ENCODE results near the gene NAA10.

Gene NAA10

GRCh38 chrX:153951683-153952372 is 17.0 kb upstream of the NAA10 start:
- in situ Hi-C loops (cut with MboI; ENCODE audit: low pct_unique_long_range_greater_than_20kb, low sequenced_read_pairs): no loop called here
- no peak for DNase-seq

DNA sequence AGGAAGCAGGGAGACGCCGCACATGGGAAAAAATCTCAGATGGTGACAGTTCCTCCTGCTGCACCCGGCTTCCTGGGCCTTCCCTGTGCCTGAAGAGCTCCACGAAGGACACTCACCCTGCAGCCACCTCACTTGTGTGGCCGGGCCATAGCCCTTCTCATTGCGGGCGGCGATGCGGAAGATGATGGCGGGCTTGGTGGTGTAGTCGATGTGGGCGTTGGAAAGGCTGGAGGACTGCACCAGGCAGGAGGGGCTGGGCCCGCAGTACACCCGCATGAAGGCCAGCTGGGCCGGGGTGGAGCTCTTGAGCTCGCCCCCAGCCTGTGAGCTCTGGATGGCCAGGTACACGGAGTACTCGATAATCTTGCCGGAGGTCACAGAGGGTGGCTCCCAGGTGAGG is 15.3 kb upstream of the NAA10 start:
- no peak for DNase-seq
- in situ Hi-C loops (cut with MboI; ENCODE audit: low pct_unique_long_range_greater_than_20kb, low sequenced_read_pairs): no loop called here

- DNase-seq: no peak
- in situ Hi-C loops (cut with MboI; ENCODE audit: low pct_unique_long_range_greater_than_20kb, low sequenced_read_pairs): no loop called here
These were observed 14.3 kb upstream of the NAA10 start for GRCh38 chrX:153948847-153949805.

DNA sequence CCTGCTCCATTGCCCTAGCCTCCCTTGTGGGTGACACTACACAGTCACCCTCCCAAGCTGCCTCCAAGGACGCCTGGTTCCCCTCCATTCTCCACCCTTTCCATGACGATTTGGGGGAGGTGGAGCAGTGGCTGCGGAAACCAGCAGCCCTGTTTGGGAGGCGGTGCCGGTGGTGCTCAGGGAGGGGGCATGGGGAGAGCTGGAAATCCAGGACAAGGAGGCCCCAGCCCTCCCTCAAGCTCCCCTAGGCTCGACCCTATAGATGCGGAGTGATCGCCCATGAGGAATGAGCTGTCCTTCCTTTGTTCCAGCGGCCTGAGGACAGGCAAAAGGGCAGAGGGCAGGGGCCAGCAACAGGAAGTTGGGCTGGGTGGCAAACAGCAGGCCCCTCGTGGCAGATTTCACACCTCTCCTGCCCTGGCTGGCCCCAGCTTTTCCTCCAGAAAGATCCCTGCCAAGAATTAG is 13.2 kb upstream of the NAA10 start:
- no peak for DNase-seq
- in situ Hi-C loops (cut with MboI; ENCODE audit: low pct_unique_long_range_greater_than_20kb, low sequenced_read_pairs): no loop called here

- in situ Hi-C loops (cut with MboI; ENCODE audit: low pct_unique_long_range_greater_than_20kb, low sequenced_read_pairs): no loop called here
- peak; percentile 87 for DNase-seq
These were observed 12.4 kb upstream of the NAA10 start for GRCh38 chrX:153947009-153947769.

DNA sequence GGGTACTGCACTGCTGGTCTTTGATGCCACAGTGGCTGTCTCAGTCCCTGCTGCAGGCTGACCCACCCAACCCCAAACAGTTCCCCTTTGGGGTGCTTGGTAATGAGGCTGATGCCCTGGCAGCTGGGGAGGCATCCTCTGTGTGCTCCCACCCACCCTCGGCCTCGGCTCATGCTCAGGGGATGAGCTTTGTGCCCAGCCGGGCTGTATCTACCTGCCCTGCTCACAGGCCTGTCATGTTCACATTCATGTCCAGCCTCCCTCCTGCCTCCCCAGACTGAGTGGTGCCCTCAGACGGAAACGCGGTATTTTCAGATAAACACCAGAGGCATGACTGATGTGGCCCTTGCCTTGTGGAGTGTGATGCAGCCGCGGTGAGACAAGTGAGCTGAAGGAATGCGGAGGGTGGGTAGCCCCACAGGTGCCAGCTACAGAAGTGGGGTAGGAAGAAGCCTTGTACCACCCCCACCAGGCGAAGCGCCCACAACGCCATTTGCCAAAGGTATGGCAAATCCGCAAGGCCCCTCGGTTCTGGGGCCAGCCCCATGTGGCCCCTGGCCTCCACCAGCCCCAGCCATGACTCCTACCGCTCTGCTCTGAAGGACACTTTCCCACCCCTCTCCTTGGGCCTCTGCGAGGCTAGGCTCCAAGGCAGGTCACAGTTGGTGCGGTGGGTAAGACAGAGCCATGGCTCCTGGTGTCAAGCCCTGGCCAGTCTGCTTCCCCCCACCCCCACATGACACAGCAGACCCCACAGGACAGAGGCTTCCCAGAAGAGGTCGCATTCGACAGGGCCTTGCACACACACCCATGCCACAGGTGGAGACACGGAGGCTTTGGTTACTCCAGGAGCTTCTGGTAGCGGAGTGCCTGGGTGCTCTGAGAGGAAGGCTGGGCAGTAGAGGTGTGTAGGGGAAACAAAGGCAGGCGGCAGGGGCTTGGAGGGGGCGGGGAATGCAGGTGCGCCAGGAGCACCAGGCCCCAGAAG is 11.4 kb upstream of the NAA10 start:
- in situ Hi-C loops (cut with MboI; ENCODE audit: low pct_unique_long_range_greater_than_20kb, low sequenced_read_pairs): no loop called here
- DNase-seq: no peak

GRCh38 chrX:153944800-153945150 is 9.9 kb upstream of the NAA10 start:
- DNase-seq: no peak
- in situ Hi-C loops (cut with MboI; ENCODE audit: low pct_unique_long_range_greater_than_20kb, low sequenced_read_pairs): no loop called here

DNA sequence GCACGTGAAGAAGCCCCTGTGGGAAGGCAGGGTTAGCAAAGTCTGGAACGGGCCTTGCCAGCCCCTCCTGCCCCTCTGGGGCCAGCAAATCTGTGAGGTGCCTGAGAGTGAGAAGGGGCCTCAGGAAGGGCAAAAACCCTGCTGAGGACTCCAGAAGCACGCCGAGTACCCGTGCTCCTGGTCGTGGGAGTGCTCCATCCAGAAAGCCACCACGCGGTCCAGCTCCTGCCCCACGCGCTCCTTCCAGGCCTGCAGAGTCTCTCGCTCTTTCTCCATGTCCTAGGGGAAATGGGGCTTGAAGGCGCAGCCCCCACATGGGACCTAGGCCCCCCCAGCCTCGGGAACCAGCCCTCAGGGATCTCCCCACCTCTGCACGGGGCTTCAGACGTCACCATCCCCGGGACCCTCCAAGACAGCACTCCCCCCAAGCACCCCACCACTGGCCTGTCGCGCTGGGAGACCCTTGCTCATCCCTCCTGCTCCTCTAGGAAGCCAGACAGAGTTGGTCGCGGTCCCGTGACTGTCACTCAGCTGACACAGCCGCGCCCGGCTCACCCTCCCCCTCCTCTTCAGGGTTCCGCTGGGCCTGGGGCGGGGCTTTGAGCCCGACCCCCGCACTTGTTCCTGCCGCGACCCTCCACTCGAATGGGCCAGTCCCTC is 9.4 kb upstream of the NAA10 start, which contains the start of gene RENBP:
Gene RENBP (minus strand): TSS at position 504 of the 660 bp plus-strand sequence. CDS start 33 bp downstream, at position 471.
- in situ Hi-C loops (cut with MboI; ENCODE audit: low pct_unique_long_range_greater_than_20kb, low sequenced_read_pairs): no loop called here
- peak; percentile 66 for DNase-seq

DNA sequence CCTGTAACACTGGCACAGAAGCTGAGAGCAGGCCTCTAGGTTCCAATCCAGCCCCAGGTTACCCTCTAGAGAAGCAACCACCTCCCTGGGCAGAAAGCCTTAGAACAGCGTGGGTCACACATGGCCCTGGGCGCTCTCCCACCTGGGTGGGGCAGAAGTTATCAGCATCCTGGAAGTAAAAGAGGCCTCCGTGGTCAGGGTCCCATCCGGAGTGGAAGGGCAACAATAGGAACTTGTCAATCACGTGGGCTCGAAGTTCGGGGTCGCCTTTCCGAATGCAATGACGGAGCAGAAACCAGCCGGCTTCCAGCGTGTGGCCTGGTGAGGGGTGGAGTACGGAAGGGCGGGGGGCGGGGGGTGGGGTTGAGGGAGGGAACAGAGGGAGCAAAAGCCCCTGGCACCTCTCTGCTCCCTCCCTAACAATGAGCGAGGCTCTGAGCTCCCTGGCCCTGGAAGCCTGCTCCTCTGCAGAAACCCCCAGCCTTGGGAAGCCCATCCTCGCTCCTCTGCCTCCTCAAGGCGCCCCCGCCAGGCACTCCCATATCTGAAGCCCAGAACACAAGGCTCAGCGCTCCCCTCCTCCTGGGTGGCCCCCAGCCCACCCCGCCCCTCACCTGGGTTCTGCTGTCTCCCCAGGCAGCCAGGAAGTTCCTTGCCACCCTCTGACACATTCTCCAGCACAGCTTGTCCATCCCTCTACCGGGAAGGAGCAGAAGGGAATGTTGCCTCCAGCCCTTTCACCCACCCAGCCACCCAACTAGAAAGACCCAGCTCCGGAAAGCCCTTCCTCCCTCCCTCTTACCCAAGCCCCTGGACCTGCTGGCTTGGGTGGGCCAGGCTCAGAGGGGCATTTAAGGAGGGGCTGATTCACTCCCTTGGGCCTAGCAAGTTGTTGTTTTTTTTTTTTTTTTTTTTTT is 6.8 kb upstream of the NAA10 start:
- peak; percentile 68 for DNase-seq
- in situ Hi-C loops (cut with MboI; ENCODE audit: low pct_unique_long_range_greater_than_20kb, low sequenced_read_pairs): no loop called here

DNA sequence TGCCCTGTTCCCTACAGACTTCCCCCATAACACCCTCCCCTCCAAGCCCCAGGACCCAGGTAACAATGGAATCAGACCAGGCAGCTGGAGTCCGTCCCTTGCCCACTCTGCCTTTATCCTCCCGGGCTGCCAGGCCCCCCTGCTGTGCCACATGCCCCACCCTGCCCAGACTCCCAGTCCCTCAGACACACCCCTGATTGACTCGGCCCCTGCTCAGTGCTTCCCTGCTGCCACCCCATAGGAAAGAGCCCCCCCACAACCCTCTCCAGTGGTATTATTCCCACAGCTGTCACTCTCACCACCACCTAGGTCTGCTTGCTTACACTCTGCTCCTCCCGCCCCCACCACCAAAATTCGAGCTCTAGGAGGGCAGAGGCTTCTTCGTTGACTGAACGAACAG is 4.7 kb upstream of the NAA10 start:
- no peak for DNase-seq

GRCh38 chrX:153938226-153938786 is 3.5 kb upstream of the NAA10 start:
- in situ Hi-C loops (cut with MboI; ENCODE audit: low pct_unique_long_range_greater_than_20kb, low sequenced_read_pairs): no loop called here
- no peak for DNase-seq

More for the DNA sequence above, 4.7 kb upstream of the NAA10 start:
- in situ Hi-C loops (cut with MboI; ENCODE audit: low pct_unique_long_range_greater_than_20kb, low sequenced_read_pairs): no loop called here

- no peak for DNase-seq
- in situ Hi-C loops (cut with MboI; ENCODE audit: low pct_unique_long_range_greater_than_20kb, low sequenced_read_pairs): no loop called here
These were observed 2.2 kb upstream of the NAA10 start for GRCh38 chrX:153937056-153937455.

GRCh38 chrX:153935326-153935851 is 552 bp upstream of the NAA10 start:
- DNase-seq: no peak
- in situ Hi-C loops (cut with MboI; ENCODE audit: low pct_unique_long_range_greater_than_20kb, low sequenced_read_pairs): no loop called here

GRCh38 chrX:153934148-153934761 is 582 bp downstream of the NAA10 start:
- peak; percentile 27 for DNase-seq
- in situ Hi-C loops (cut with MboI; ENCODE audit: low pct_unique_long_range_greater_than_20kb, low sequenced_read_pairs): no loop called here

DNA sequence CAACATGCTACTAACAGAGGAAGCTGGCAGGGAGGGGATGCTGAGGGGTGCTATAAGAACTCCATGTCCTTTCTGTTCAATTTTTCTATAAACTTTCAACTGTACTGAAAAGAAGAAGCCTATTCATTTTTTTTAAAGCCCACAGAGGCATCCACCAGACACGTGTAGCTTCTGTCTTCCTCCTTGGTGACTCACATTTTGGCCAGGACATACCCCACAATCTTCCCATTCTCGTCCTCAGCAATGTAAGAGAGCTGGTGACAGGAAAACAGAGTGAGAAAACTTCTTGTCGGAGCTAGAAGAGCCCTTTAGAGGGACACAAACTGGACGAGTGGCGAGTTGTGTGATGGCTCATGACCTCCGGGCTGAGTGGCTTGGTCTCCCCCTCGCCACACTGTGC is 1.1 kb downstream of the NAA10 start:
- no peak for DNase-seq
- in situ Hi-C loops (cut with MboI; ENCODE audit: low pct_unique_long_range_greater_than_20kb, low sequenced_read_pairs): no loop called here

Data from KBM-7 (cell line).